Fibroblast of mammary gland (primary cell): Measurements from ENCODE around the gene DLG2.

ENCODE experiments used
- DNase-seq: peaks from one replicate; pipeline ENCODE4 v3.0.0-alpha.2; 2010; ENCODE audit warnings: low read depth
- H3K4me3 ChIP-seq: 2 replicates; pipeline ENCODE4 v1.5.1; 2011; ENCODE audit warnings: low read depth, mild to moderate bottlenecking, low read length, moderate library complexity; ENCODE audit not compliant: control insufficient read depth
- CTCF ChIP-seq: conservative IDR thresholded peaks from 2 replicates; pipeline ENCODE4 v1.5.1; 2011; ENCODE audit warnings: low read depth, low read length, inconsistent platforms; ENCODE audit not compliant: control insufficient read depth, insufficient read depth

DLG2 gene

DNA sequence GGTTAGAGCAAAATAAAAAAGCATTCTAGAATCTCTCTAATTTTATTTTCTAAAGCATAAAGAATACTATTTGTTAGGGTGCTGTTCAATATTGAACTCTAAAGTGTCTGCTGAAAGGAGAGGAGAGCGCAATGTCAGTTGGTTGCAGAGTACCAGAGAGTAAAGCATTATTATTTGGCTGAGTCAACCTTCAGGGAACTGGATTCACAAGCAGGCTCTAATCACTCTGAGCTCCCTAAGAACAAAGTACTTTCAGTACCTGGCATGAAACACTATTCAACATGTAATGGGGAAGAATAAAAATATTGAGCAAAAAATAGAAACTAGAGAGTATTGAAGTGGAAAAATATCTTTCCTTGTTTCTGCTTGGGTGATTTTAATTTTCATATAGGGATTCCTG is 1380.0 kb downstream of the DLG2 start:
- no peak overlapping the region for H3K4me3 ChIP-seq
- TF ChIP-seq CTCF = no peak
- no peak for DNase-seq

- TF ChIP-seq CTCF = no peak
- DNase-seq = no peak
- no peak overlapping the region for H3K4me3 ChIP-seq
Observed at GRCh38 chr11:84243629-84244263, 1383.4 kb downstream of the DLG2 start.

GRCh38 chr11:84241343-84242131 is 1385.6 kb downstream of the DLG2 start:
- no peak for TF ChIP-seq CTCF
- no peak overlapping the region for H3K4me3 ChIP-seq
- no peak for DNase-seq

DNA sequence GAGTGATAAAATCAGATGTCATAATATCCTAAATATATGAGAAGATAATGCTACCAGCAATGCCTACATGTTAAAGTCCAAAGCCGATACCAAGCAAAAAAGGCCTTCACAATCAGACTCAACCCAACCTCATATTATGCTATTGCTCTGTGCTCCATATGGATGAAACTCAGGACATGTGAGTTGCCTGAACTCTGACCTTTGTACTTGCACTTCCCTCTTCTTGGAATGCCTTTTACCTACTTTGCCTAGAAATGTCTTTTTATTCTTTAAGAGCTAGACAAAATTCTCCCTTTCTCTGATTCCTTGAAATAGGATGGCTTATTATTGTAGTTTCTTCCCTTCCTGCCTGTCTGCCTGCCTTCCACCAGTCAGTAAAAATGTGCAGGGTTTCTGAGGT is 1386.3 kb downstream of the DLG2 start:
- DNase-seq = no peak
- no peak overlapping the region for H3K4me3 ChIP-seq
- TF ChIP-seq CTCF = no peak

- DNase-seq = no peak
- TF ChIP-seq CTCF = no peak
- H3K4me3 ChIP-seq = no peak overlapping the region
Observed at GRCh38 chr11:84236436-84236835, 1390.7 kb downstream of the DLG2 start.

DNA sequence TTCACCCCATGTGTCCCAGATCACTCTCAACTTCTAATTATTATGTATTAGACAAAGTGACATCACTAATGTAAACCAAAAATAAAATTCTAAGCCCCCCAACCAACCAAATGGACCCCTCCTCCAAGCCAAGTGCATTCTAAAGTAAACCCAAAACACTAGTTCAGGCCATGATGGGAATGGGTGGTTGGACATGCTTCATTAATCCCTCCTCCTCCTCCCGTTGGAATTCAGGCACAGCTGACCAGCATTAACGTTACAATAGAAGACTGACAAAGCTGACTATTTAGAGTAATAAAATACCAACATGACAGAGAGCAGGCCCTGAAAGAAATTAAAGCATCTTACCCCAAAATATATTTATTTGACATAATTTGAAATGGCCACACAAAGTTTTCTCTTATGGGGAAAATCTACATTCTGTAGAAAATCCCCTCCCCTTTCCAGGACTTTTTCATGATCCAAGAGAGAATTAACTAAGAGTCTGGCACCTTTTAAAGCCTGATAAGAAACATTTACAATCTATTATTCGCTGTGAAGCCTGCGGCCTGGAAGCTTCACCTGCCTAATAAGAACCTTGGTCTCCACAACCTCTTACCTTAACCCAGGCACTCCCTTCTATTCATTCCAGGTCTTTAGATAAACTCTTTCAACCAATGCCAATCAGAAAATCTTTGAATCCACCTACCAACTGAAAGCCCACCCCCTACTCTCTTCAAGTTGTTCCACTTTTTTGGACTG is 1392.5 kb downstream of the DLG2 start:
- TF ChIP-seq CTCF = no peak
- no peak for DNase-seq

More for the DNA sequence above, 1392.5 kb downstream of the DLG2 start:
- no peak overlapping the region for H3K4me3 ChIP-seq
